Measurements from ENCODE around the gene WDR5B.

WDR5B gene

DNA sequence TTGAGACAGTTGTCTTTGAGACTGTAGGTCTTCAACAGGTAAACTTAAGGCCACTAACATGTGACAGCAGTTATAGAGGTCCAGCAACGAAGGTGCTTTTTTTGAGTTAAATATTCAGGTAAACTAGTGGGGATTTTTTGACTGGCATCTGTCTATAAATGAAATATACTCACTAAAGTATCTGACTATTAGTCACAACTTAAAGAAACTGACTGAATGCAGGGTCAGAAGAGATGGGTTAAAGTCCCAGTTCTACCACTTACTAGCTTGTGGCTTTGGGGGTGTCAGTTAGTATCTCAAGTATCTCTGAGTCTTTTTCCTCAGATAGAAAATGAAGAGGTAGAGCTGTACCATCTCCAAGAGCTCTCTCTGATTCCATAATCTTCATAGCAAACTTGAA lies 50.8 kb downstream of the WDR5B start:
- no peak for DNase-seq

DNA sequence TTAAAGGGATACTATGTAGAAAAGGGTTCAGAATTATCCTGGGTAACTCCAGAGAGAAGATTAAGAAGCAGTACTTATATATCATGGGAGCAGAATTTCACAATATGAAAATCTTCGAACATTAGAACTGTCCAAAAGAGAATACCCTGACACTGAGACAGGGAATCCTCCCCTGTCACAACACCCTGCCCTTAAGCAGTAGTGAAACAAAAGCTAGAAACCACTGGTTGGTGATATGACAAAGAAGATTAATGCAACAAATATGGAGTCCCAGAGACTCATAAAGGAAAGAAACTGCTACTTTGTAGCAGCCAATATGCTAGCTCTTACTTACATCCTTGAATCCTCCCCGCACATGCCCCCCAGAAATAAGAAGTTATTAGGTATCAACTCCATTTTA lies 51.4 kb downstream of the WDR5B start:
- no peak for DNase-seq
